CD14-positive monocyte (primary cell): ENCODE results near the gene CCRL2. TPM values are rescaled to one million over a fixed set of nuclear protein-coding genes. Genes with fewer than 3 reads are reported as not detected.

ENCODE experiments used
- DNase-seq, 3 donors: peaks; one replicate each; pipeline ENCODE4 v3.0.0-alpha.2; 2011 to 2022
- H2AFZ ChIP-seq: 2 replicates; pipeline ENCODE4 v1.6.0; 2012; ENCODE audit warnings: mild to moderate bottlenecking, low read depth, low read length, inconsistent platforms; ENCODE audit not compliant: insufficient read depth, poor library complexity, severe bottlenecking
- H3K27ac ChIP-seq, 2 donors: 1 replicate in 1 of 2; 2 replicates in 1 of 2; pipeline ENCODE4 v1.5.1; 2012 to 2013; ENCODE audit warnings: low read length in 2 of 2, control low read depth in 1 of 2, inconsistent platforms in 1 of 2, low read depth in 1 of 2, mild to moderate bottlenecking in 1 of 2
- H3K27me3 ChIP-seq, 2 donors: one replicate each; pipeline versions ENCODE4 v1.6.0 to v1.6.1; 2011 to 2013; ENCODE audit warnings: low read length in 2 of 2; ENCODE audit not compliant: control insufficient read depth in 2 of 2, insufficient read depth in 2 of 2
- H3K36me3 ChIP-seq, 2 donors: replicated peaks in 1 of 2; 1 replicate in 1 of 2; 2 replicates in 1 of 2; pipeline versions ENCODE4 v1.5.1 to v1.6.1; 2012 to 2013; ENCODE audit warnings: low read length in 2 of 2, control low read depth in 1 of 2, inconsistent platforms in 1 of 2, mild to moderate bottlenecking in 1 of 2; ENCODE audit not compliant: insufficient read depth in 2 of 2, control insufficient read depth in 1 of 2
- H3K4me1 ChIP-seq, 2 donors: 1 replicate in 1 of 2; 2 replicates in 1 of 2; pipeline versions ENCODE4 v1.5.1 to v1.6.1; 2012 to 2013; ENCODE audit warnings: low read length in 2 of 2, control low read depth in 1 of 2, inconsistent platforms in 1 of 2, mild to moderate bottlenecking in 1 of 2, moderate library complexity in 1 of 2; ENCODE audit not compliant: insufficient read depth in 2 of 2, control insufficient read depth in 1 of 2
- H3K4me2 ChIP-seq: replicated peaks from 2 replicates; pipeline ENCODE3; 2012; ENCODE audit warnings: low read length, moderate library complexity, mild to moderate bottlenecking; ENCODE audit not compliant: poor library complexity, severe bottlenecking; ENCODE audit errors: extremely low read depth
- H3K4me3 ChIP-seq, 3 experiments: fragments of 200-600 bp in 1 of 3; sonication (generic) in 1 of 3; replicated peaks in 1 of 3; 1 replicate in 2 of 3; 2 replicates in 1 of 3; pipeline ENCODE4 v1.5.1; 2011 to 2013; ENCODE audit warnings: low read length in 3 of 3, mild to moderate bottlenecking in 3 of 3, control low read depth in 2 of 3, low read depth in 2 of 3, inconsistent platforms in 1 of 3, moderate library complexity in 1 of 3
- H3K79me2 ChIP-seq: 2 replicates; pipeline ENCODE4 v1.6.0; 2012; ENCODE audit warnings: mild to moderate bottlenecking, control low read depth, inconsistent platforms, low read length, moderate library complexity; ENCODE audit not compliant: insufficient read depth
- H3K9ac ChIP-seq: 2 replicates; pipeline ENCODE4 v1.6.0; 2017; ENCODE audit warnings: low read length, mild to moderate bottlenecking; ENCODE audit not compliant: insufficient read depth, poor library complexity, severe bottlenecking
- H3K9me3 ChIP-seq, 2 donors: replicated peaks in 1 of 2; 1 replicate in 1 of 2; 2 replicates in 1 of 2; pipeline versions ENCODE4 v1.5.1 to v1.6.1; 2012 to 2013; ENCODE audit warnings: low read length in 2 of 2, control low read depth in 1 of 2; ENCODE audit not compliant: control insufficient read depth in 1 of 2, insufficient read depth in 1 of 2
- H4K20me1 ChIP-seq: 2 replicates; pipeline ENCODE4 v1.6.0; 2012; ENCODE audit warnings: mild to moderate bottlenecking, low read length, control low read depth, moderate library complexity; ENCODE audit not compliant: insufficient read depth
- H3K27ac Mint-ChIP-seq, 7 donors: one replicate each; pipeline ENCODE4 v1.8.0; 2020; ENCODE audit warnings: mild to moderate bottlenecking in 7 of 7, mixed read lengths in 7 of 7, moderate library complexity in 6 of 7, inconsistent platforms in 2 of 7
- H3K27me3 Mint-ChIP-seq, 3 donors: one replicate each; pipeline ENCODE4 v1.8.0; 2021 to 2022; ENCODE audit warnings: low read depth in 3 of 3, mild to moderate bottlenecking in 3 of 3, mixed read lengths in 3 of 3, moderate library complexity in 3 of 3, inconsistent platforms in 1 of 3
- H3K36me3 Mint-ChIP-seq, 2 donors: one replicate each; pipeline ENCODE4 v1.8.0; 2020; ENCODE audit warnings: mixed read lengths in 2 of 2, inconsistent platforms in 1 of 2, mild to moderate bottlenecking in 1 of 2
- H3K4me1 Mint-ChIP-seq: one replicate; pipeline ENCODE4 v1.8.0; 2020; ENCODE audit warnings: mild to moderate bottlenecking, mixed read lengths
- H3K4me3 Mint-ChIP-seq, 2 donors: one replicate each; pipeline ENCODE4 v1.8.0; 2020; ENCODE audit warnings: mild to moderate bottlenecking in 2 of 2, mixed read lengths in 2 of 2, moderate library complexity in 1 of 2
- H3K9me3 Mint-ChIP-seq, 7 donors: one replicate each; pipeline ENCODE4 v1.8.0; 2020 to 2022; ENCODE audit warnings: mixed read lengths in 7 of 7, mild to moderate bottlenecking in 6 of 7, moderate library complexity in 6 of 7, inconsistent platforms in 2 of 7
- CTCF ChIP-seq: fragments of 200-600 bp; IDR thresholded peaks from one replicate; pipeline ENCODE4 v1.8.0; 2022; ENCODE audit warnings: antibody characterized with exemption, mild to moderate bottlenecking
- WGBS: methylation state at CpG from one replicate; pipeline ENCODE4 v1.1.5; 2013; ENCODE audit warnings: missing lambda C conversion rate; ENCODE audit not compliant: insufficient coverage; 5-methylcytosine and 5-hydroxymethylcytosine counted together
- intact Hi-C, 2 donors: fragments of 100-400 bp; cut with micrococcal nuclease; formaldehyde crosslinking; loops; one replicate each; pipeline versions ENCODE4 v1.15.0 to v1.15.1; 2023
- polyA plus RNA-seq, 3 donors: library from polyadenylated mRNA; depleted of rRNA in 1 of 3; unstranded in 2 of 3; stranded (reverse) in 1 of 3; fragments of 300-500 nt in 2 of 3; fragments of >200 nt in 1 of 3; fragmentation: Illumina TruSeq in 2 of 3; gene quantifications; 1 replicate in 2 of 3; 2 replicates in 1 of 3; pipeline ENCODE4 v1.2.3, GENCODE V29; 2012 to 2021

The CCRL2 gene
- polyA plus RNA-seq, 3 donors: 10.2 to 15.3 (median 11.7) TPM

DNA sequence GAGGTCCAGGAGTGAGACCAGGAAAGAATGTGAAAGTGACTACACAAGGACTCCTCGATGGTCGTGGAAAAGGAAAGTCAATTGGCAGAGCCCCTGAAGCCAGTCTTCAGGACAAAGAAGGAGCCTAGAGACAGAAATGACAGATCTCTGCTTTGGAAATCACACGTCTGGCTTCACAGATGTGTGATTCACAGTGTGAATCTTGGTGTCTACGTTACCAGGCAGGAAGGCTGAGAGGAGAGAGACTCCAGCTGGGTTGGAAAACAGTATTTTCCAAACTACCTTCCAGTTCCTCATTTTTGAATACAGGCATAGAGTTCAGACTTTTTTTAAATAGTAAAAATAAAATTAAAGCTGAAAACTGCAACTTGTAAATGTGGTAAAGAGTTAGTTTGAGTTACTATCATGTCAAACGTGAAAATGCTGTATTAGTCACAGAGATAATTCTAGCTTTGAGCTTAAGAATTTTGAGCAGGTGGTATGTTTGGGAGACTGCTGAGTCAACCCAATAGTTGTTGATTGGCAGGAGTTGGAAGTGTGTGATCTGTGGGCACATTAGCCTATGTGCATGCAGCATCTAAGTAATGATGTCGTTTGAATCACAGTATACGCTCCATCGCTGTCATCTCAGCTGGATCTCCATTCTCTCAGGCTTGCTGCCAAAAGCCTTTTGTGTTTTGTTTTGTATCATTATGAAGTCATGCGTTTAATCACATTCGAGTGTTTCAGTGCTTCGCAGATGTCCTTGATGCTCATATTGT, 47.1 kb upstream of the CCRL2 start:
- no peaks in the 10 kb centered on the region for H3K27me3 ChIP-seq
- Mint-ChIP-seq H3K27ac (peak overlapping the region; percentile 90 to 96 (median 92)), H3K9me3 (no peaks in the 10 kb centered on the region), H3K36me3 (peaks cover 50 to 51% of the 10 kb centered on the region in 2 donors), H3K4me3 (peak overlapping the region; percentile 60 to 84), H3K27me3 (no peaks in the 10 kb centered on the region), H3K4me1 (peaks cover 89% of the 10 kb centered on the region)
- peaks cover 42 to 44% of the 10 kb centered on the region in 2 donors for H3K36me3 ChIP-seq
- H2AFZ ChIP-seq: no peak overlapping the region
- peak overlapping the region; percentile 40 to 88 for H3K27ac ChIP-seq
- 23% methylated on average over 4 of the region's 11 CpGs for WGBS
- peaks cover 66% of the 10 kb centered on the region for H3K79me2 ChIP-seq
- peaks cover 69 to 85% of the 10 kb centered on the region in 2 donors for H3K4me1 ChIP-seq
- peak overlapping the region; percentile 2 for H3K9ac ChIP-seq
- TF ChIP-seq CTCF: no peak
- intact Hi-C loops: loop anchor here (5.0 kb wide), 3 partner anchors 38 to 138 kb away; no protein-coding TSS in a partner anchor
- H4K20me1 ChIP-seq: peaks cover 16% of the 10 kb centered on the region
- peak overlapping the region; percentile 96 for H3K4me2 ChIP-seq
- DNase-seq: peak in 2 of 3 donors; percentile 59 to 62
- peak overlapping the region; percentile 5 to 92 (median 26) for H3K4me3 ChIP-seq
- H3K9me3 ChIP-seq: no peaks in the 10 kb centered on the region

DNA sequence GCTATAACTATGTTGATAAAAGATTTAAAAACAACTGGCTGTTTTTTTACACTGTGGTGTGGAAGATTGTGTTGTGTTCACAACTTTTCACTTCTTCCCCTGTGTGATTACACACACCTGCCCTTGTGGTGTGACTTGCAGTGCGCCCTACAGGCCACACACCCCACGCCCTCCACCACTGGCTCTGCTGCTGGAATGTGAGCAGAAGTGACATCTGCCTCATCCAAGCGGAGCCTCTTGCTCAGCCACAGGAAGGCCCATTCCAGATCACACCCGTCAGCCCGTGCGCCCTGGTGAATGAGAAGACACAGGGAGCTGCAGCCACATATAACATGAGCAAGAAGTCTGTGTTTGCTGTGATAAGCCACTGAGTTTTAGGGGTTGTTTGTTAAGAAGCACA, 46.2 kb upstream of the CCRL2 start:
- peak overlapping the region; percentile 92 to 96 (median 94) for H3K27ac Mint-ChIP-seq
- Histone ChIP-seq H4K20me1 (peaks cover 16% of the 10 kb centered on the region), H3K9ac (no peak overlapping the region), H3K27me3 (no peaks in the 10 kb centered on the region), H3K4me3 (peak overlapping the region in 1 of 3 experiments; percentile 92), H3K4me2 (peak overlapping the region; percentile 96), H3K27ac (peak overlapping the region; percentile 82 to 88), H3K4me1 (peaks cover 79 to 85% of the 10 kb centered on the region in 2 donors), H3K79me2 (peaks cover 57% of the 10 kb centered on the region), H3K9me3 (no peaks in the 10 kb centered on the region), H2AFZ (no peak overlapping the region), H3K36me3 (peaks cover 42 to 44% of the 10 kb centered on the region in 2 donors)
- intact Hi-C loops: loop anchor here (5.0 kb wide), 2 partner anchors 49 to 139 kb away; no protein-coding TSS in a partner anchor
- H3K4me3 Mint-ChIP-seq: no peak overlapping the region
- 20% methylated on average over 5 of the region's 6 CpGs for WGBS
- TF ChIP-seq CTCF: peak; percentile 13
- peaks cover 89% of the 10 kb centered on the region for H3K4me1 Mint-ChIP-seq
- peaks cover 46 to 50% of the 10 kb centered on the region in 2 donors for H3K36me3 Mint-ChIP-seq
- DNase-seq: peak; percentile 28 to 46 (median 31)
- no peaks in the 10 kb centered on the region for H3K27me3 Mint-ChIP-seq
- peaks cover 0 to 4% (median 0%) of the 10 kb centered on the region in 7 donors for H3K9me3 Mint-ChIP-seq
